Stimulated activated CD8-positive, alpha-beta memory T cell treated with anti-CD3 and anti-CD28 coated beads, Interleukin-4, amount 100 ng/mL, for 24 hours (primary cell): ENCODE results near the gene FCSK.
"Not testable (repeated sequence)": the region's sequence is repeated elsewhere in the genome, so short reads cannot be mapped to it uniquely, and the experiment has no call there.

Source experiments
- DNase-seq: peaks from one replicate; pipeline ENCODE4 v3.0.0-alpha.2; 2020; ENCODE audit warnings: low read depth

The FCSK gene

DNA sequence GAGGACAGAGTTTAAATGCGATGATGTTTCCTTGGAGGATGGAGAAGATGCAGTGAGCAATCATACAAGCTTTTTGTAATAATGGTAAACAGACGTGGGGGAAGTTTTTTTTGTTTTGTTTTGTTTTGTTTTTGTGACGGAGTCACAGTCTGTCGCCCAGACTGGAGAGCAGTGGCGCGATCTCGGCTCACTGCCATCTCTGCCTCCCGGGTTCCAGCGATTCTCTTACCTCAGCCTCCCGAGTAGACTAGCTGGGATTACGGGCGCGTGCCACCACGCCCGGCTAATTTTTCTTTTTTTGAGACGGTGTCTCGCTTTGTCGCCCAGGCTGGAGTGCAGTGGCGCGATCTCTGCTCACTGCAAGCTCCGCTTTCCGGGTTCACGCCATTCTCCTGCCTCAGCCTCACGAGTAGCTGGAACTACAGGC, 70.0 kb downstream of the FCSK start:
- DNase-seq: not testable (repeated sequence)

DNA sequence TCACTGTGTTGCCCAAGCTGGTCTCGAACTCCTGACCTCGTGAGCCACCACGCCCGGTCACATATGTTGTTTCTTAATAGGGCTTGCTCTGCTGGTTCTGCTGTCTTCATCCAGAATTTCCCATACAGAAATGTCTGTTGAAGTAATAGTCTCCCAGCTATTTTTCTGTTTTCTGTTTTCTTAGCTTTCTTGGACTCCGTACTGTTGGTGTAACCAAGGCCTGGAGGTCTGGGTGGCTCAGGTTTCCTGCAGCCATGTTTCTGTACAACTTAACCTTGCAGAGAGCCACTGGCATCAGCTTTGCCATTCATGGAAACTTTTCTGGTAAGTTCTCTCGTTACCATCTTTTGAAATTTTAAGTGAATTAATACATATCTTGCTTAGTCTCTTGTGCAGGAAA, 72.0 kb downstream of the FCSK start:
- no peak for DNase-seq

DNA sequence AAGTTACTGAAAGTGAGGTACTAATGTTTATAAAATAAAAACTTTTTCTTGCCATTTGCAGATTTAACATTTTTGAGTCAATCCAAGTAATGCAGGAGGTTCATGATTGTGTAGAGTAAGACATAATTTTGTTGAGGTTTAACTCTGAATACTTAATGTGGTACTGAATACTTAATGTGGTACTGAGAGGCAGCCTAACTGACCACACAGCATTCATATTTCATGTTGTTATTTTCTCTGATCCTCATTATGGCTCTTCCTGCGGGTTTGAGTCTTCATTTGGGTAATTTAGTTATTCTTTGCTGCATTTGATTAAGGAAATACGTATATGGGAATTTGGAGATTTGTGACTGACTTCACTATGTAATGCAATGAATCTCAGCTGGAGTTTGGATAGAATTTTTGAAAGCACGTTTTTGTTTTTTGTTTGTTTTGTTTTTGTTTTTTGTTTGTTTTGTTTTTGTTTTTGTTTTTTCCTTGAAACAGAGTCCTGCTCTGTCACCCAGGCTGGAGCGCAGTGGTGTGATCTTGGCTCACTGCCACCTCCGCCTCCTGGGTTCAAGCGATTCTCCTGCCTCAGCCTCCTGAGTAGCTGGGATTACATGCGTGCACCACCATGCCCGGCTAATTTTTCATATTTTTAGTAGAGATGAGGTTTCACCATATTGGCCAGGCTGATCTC, 73.1 kb downstream of the FCSK start:
- DNase-seq: no peak

DNA sequence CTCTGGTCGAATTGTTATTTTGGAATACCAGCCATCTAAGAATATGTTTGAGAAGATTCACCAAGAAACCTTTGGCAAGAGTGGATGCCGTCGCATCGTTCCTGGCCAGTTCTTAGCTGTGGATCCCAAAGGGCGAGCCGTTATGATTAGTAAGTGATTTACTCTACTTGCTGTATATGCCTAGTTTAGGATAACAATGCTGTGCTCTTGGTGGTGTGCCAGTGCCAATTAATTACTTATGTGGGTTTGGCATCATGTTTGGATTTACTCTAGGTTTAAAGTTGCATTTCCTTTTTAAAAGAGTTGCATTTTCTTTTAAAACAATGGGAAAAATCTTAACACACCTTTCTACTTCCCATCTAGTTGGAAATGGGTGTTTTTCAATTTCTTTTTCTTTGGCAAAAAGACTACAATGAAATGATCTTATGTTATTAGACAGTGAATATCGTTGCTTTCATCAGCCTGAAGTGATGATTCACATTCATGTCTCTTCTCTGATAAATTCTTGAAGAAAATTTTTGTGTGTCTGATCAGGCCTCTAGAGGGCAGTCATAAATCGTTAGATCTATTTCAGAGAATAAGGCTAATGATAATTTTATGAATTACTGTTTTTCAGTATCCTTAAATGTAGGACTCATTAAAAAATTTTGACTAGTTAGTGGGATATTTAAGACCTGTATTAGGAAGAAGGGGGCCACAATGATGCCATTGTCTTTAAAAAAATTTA, 74.8 kb downstream of the FCSK start:
- DNase-seq: no peak
